Middle frontal gyrus (tissue), 1 donor: ENCODE measurements around the gene HOXA13.

ENCODE experiments used
- DNase-seq: peaks from one replicate; pipeline ENCODE4 v3.0.0-alpha.2; 2015; ENCODE audit warnings: low spot score; ENCODE audit errors: extremely low spot score

Gene HOXA13

GRCh38 chr7:27237735-27238334, 37.9 kb upstream of the HOXA13 start:
- DNase-seq, result no peak

- DNase-seq, result no peak
Observed at GRCh38 chr7:27235387-27236311, 35.8 kb upstream of the HOXA13 start.

- DNase-seq, result no peak
Observed at GRCh38 chr7:27229448-27229847, 29.6 kb upstream of the HOXA13 start.

GRCh38 chr7:27224983-27225934, 25.4 kb upstream of the HOXA13 start:
- DNase-seq, result no peak

- DNase-seq, result no peak
Observed at GRCh38 chr7:27223941-27224575, 24.2 kb upstream of the HOXA13 start.

GRCh38 chr7:27221201-27221797, 21.4 kb upstream of the HOXA13 start:
- DNase-seq, result no peak

- DNase-seq, result no peak
Observed at GRCh38 chr7:27220440-27220955, 20.6 kb upstream of the HOXA13 start.

GRCh38 chr7:27219821-27220220, 19.9 kb upstream of the HOXA13 start:
- DNase-seq, result no peak

- no peak for DNase-seq
Observed at GRCh38 chr7:27217951-27218350, 18.1 kb upstream of the HOXA13 start.

- DNase-seq, result no peak
Observed at GRCh38 chr7:27215356-27215755, 15.5 kb upstream of the HOXA13 start.

- DNase-seq, result no peak
Observed at GRCh38 chr7:27214239-27214950, 14.5 kb upstream of the HOXA13 start.

- DNase-seq, result no peak
Observed at GRCh38 chr7:27213433-27214238, 13.7 kb upstream of the HOXA13 start.

- DNase-seq, result no peak
Observed at GRCh38 chr7:27212497-27213432, 12.9 kb upstream of the HOXA13 start.

GRCh38 chr7:27211764-27212204, 11.9 kb upstream of the HOXA13 start:
- no peak for DNase-seq

GRCh38 chr7:27211084-27211446, 11.2 kb upstream of the HOXA13 start:
- DNase-seq, result no peak

- no peak for DNase-seq
Observed at GRCh38 chr7:27210441-27211083, 10.7 kb upstream of the HOXA13 start.

GRCh38 chr7:27209933-27210440, 10.1 kb upstream of the HOXA13 start:
- DNase-seq, result no peak
